Panc1 (cell line): ENCODE results near the gene POLR1G.

Experiments
- CTCF ChIP-seq: fragments of 450-650 bp; IDR thresholded peaks from 2 replicates; pipeline ENCODE4 v1.5.1; 2017; ENCODE audit warnings: mild to moderate bottlenecking
- POLR2AphosphoS5 ChIP-seq: IDR thresholded peaks from 2 replicates; pipeline ENCODE4 v1.6.1; 2012; ENCODE audit warnings: mild to moderate bottlenecking, low read depth, low read length, moderate library complexity
- SIN3A ChIP-seq: IDR thresholded peaks from 2 replicates; pipeline ENCODE4 v1.6.1; 2012; ENCODE audit warnings: low read depth, mild to moderate bottlenecking, low read length, moderate library complexity, borderline replicate concordance; ENCODE audit not compliant: insufficient read depth

- no peak for TF ChIP-seq CTCF
- TF ChIP-seq POLR2AphosphoS5, result peak; percentile 66; the same call in 1 of the 2 replicates
- peak; percentile 96 for TF ChIP-seq SIN3A
Measured at GRCh38 chr19:45455707-45456499, 49.5 kb downstream of the POLR1G start.
